ENCODE data around the gene EMD. TPM values are rescaled to one million over a fixed set of nuclear protein-coding genes. Genes with fewer than 3 reads are reported as not detected.

EMD gene
- total and polyA plus RNA-seq, 7 experiments from 2014 or later: 31.5 to 141 (median 81.7) TPM

- DNase-seq: no peak
- Histone ChIP-seq H3K4me3 (ENCODE audit: low read length) (no peak overlapping the region), H3K36me3 (ENCODE audit: control insufficient read depth in 2 of 3, insufficient read depth in 3 of 3, low read length in 3 of 3) (peaks cover 4 to 14% (median 11%) of the 10 kb centered on the region in 3 experiments), H3K27me3 (ENCODE audit: control insufficient read depth in 2 of 2, insufficient read depth in 2 of 2, low read length in 2 of 2) (no peaks in the 10 kb centered on the region), H3K4me1 (ENCODE audit: control insufficient read depth in 2 of 2, insufficient read depth in 2 of 2, low read length in 2 of 2) (peaks cover 4 to 6% of the 10 kb centered on the region in 2 donors), H3K9me3 (ENCODE audit: control insufficient read depth in 2 of 3, low read length in 3 of 3) (no peaks in the 10 kb centered on the region), H3K27ac (ENCODE audit: low read depth, low read length) (no peak overlapping the region)
- no peak for ATAC-seq
- Mint-ChIP-seq H3K4me3 (no peak overlapping the region), H3K27ac (no peak overlapping the region), H3K27me3 (no peaks in the 10 kb centered on the region), H3K9me3 (no peaks in the 10 kb centered on the region), H3K36me3 (peaks cover 0 to 6% (median 2%) of the 10 kb centered on the region in 5 donors), H3K4me1 (peaks cover 2 to 14% (median 11%) of the 10 kb centered on the region in 7 donors)
- CTCF ChIA-PET: no interaction called here
- POLR2A ChIA-PET: interaction anchor here (0.7 kb wide), 1 partner anchor 23 kb away, joined by 3 read pairs; no protein-coding TSS in a partner anchor
- intact Hi-C loops (cut with micrococcal nuclease): no loop called here
Observed at GRCh38 chrX:154404625-154405192, 25.6 kb downstream of the EMD start.

DNA sequence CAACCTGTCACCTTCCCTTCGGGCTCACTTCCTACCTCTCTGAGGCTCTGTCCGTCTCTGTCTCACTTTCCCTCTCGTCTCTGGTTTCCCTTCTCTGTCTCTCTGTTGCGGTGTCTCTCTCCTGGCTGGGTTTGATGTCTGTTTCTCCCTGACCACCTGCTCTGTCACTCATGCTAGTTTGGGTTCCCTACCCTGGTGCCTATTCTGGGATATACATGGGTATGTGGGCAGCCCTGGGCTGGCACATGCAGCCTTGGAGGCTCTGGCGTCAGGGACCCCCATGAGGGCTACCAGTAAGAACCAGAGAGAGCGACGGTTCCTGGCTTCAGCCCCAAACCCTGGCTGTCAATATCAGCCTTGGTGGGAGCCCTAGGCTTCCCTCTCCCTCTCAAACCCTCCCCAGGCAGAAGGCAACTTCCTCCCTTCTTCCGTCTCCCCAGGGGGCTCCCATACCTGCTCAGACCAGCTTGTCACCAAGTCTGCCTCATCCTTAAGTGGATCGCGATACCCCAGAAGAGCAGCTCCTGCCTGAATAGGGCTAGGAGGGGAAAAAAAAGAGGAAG, 29.6 kb downstream of the EMD start:
- H3K27ac ChIP-seq (ENCODE audit: low read depth, low read length): no peak overlapping the region
- H3K4me1 ChIP-seq (ENCODE audit: control insufficient read depth in 2 of 2, insufficient read depth in 2 of 2, low read length in 2 of 2): peaks cover 6 to 7% of the 10 kb centered on the region in 2 donors
- CTCF ChIA-PET: no interaction called here
- H3K9me3 ChIP-seq (ENCODE audit: control insufficient read depth in 2 of 3, low read length in 3 of 3): no peaks in the 10 kb centered on the region
- H3K36me3 Mint-ChIP-seq: peaks cover 0 to 4% (median 0%) of the 10 kb centered on the region in 5 donors
- no peaks in the 10 kb centered on the region for H3K27me3 Mint-ChIP-seq
- intact Hi-C loops (cut with micrococcal nuclease): no loop called here
- no peak overlapping the region for H3K4me3 ChIP-seq (ENCODE audit: low read length)
- H3K4me3 Mint-ChIP-seq: peak overlapping the region in 8 of 10 donors; percentile 10 to 81 (median 60)
- H3K9me3 Mint-ChIP-seq: peaks cover 0 to 3% (median 0%) of the 10 kb centered on the region in 11 donors
- H3K27ac Mint-ChIP-seq: peak overlapping the region in 5 of 9 donors; percentile 19 to 75 (median 62)
- H3K27me3 ChIP-seq (ENCODE audit: control insufficient read depth in 2 of 2, insufficient read depth in 2 of 2, low read length in 2 of 2): no peaks in the 10 kb centered on the region
- no peak for ATAC-seq
- POLR2A ChIA-PET: interaction anchor here (1.0 to 5.2 kb wide), 3 partner anchors 9 to 81 kb away, joined by 4 to 77 read pairs (median 4); partner anchors contain the start of gene RPL10
- H3K36me3 ChIP-seq (ENCODE audit: control insufficient read depth in 2 of 3, insufficient read depth in 3 of 3, low read length in 3 of 3): no peaks in the 10 kb centered on the region
- no peak for DNase-seq
- H3K4me1 Mint-ChIP-seq: peaks cover 9 to 22% (median 13%) of the 10 kb centered on the region in 7 donors

GRCh38 chrX:154409222-154409871, 30.3 kb downstream of the EMD start, which contains the start of gene DNASE1L1:
Gene DNASE1L1 (minus strand): TSS chrX:154409254. CDS start chrX:154405568, 3,686 bp downstream.
- Histone ChIP-seq H3K36me3 (ENCODE audit: control insufficient read depth in 2 of 3, insufficient read depth in 3 of 3, low read length in 3 of 3) (no peaks in the 10 kb centered on the region), H3K27ac (ENCODE audit: low read depth, low read length) (peak within 1 kb of the TSS; percentile 14), H3K4me1 (ENCODE audit: control insufficient read depth in 2 of 2, insufficient read depth in 2 of 2, low read length in 2 of 2) (peaks cover 6 to 7% of the 10 kb centered on the region in 2 donors), H3K4me3 (ENCODE audit: low read length) (no peak within 1 kb of the TSS), H3K9me3 (ENCODE audit: control insufficient read depth in 2 of 3, low read length in 3 of 3) (no peaks in the 10 kb centered on the region), H3K27me3 (ENCODE audit: control insufficient read depth in 2 of 2, insufficient read depth in 2 of 2, low read length in 2 of 2) (no peaks in the 10 kb centered on the region)
- DNase-seq: no peak
- Mint-ChIP-seq H3K27me3 (no peaks in the 10 kb centered on the region), H3K27ac (peak within 1 kb of the TSS in 7 of 9 donors; percentile 36 to 75 (median 62)), H3K36me3 (peaks cover 0 to 4% (median 0%) of the 10 kb centered on the region in 5 donors), H3K4me1 (peaks cover 9 to 22% (median 12%) of the 10 kb centered on the region in 7 donors), H3K9me3 (peaks cover 0 to 3% (median 0%) of the 10 kb centered on the region in 11 donors), H3K4me3 (peak within 1 kb of the TSS in 9 of 10 donors; percentile 10 to 81 (median 60))
- ChIA-PET CTCF (no interaction called here), POLR2A (interaction anchor here (1.0 to 5.2 kb wide), 3 partner anchors 9 to 80 kb away, joined by 4 to 77 read pairs (median 4); partner anchors contain the start of gene RPL10)
- intact Hi-C loops (cut with micrococcal nuclease): no loop called here
- peak; percentile 67 for ATAC-seq

DNA sequence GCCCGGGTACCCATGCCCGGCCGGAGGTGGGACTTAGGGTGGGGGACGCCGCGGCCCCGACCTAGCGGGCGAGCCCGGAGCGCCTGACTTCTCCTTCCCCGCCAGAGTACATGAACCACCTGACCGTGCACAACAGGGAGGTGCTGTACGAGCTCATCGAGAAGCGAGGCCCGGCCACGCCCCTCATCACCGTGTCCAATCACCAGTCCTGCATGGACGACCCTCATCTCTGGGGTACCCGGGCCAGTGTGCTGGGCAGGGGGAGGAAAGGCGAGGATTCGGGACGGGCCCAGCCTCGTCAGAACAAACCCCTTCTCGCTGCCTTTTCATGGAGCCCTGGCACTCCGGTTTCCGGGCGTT, 32.9 kb downstream of the EMD start:
- Mint-ChIP-seq H3K27ac (peak overlapping the region; percentile 44 to 93 (median 85)), H3K36me3 (peaks cover 0 to 6% (median 4%) of the 10 kb centered on the region in 5 donors), H3K4me1 (peaks cover 9 to 22% (median 15%) of the 10 kb centered on the region in 7 donors), H3K27me3 (no peaks in the 10 kb centered on the region), H3K9me3 (peaks cover 0 to 3% (median 0%) of the 10 kb centered on the region in 11 donors), H3K4me3 (peak overlapping the region; percentile 71 to 90 (median 83))
- Histone ChIP-seq H3K4me3 (ENCODE audit: low read length) (peak overlapping the region; percentile 67), H3K36me3 (ENCODE audit: control insufficient read depth in 2 of 3, insufficient read depth in 3 of 3, low read length in 3 of 3) (no peaks in the 10 kb centered on the region), H3K27ac (ENCODE audit: low read depth, low read length) (peak overlapping the region; percentile 79), H3K4me1 (ENCODE audit: control insufficient read depth in 2 of 2, insufficient read depth in 2 of 2, low read length in 2 of 2) (peaks cover 6 to 7% of the 10 kb centered on the region in 2 donors), H3K27me3 (ENCODE audit: control insufficient read depth in 2 of 2, insufficient read depth in 2 of 2, low read length in 2 of 2) (no peaks in the 10 kb centered on the region), H3K9me3 (ENCODE audit: control insufficient read depth in 2 of 3, low read length in 3 of 3) (no peaks in the 10 kb centered on the region)
- ChIA-PET CTCF (no interaction called here), POLR2A (interaction anchor here (0.6 to 5.2 kb wide), 18 partner anchors 12 to 706 kb away, joined by 3 to 77 read pairs (median 4); partner anchors contain the start of genes ATP6AP1, IKBKG, LAGE3 and PLXNA3)
- DNase-seq: peak in 6 of 9 donors; percentile 30 to 47 (median 33)
- intact Hi-C loops (cut with micrococcal nuclease): loop anchor here (1.0 to 5.0 kb wide), 7 partner anchors 13 to 79 kb away; partner anchors contain the start of genes ATP6AP1 (in 2 of the 2), SLC10A3 (in 2 of the 2), LAGE3 (in 1 of the 2) and PLXNA3 (in 1 of the 2)
- ATAC-seq: peak; percentile 58

DNA sequence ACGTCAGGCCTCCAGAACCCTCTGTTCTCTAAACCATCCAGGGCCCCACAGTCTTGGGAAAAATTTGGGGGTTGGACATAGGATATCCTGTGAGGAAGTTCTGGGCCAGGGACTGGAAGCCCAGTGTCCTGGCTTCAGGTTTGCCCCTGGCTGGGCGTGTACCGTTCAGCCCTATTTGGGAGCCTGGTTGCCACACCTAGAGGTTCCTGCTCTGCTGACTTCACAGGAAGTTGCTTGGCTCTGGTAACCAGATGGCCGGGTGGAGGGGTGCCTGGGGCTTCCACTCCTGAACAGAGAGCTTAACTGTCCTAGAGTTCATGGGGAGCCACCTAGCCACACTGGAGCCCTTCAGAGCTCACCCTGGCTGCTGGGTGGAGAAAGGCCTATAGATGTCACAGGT, 33.4 kb downstream of the EMD start:
- peaks cover 0 to 3% (median 0%) of the 10 kb centered on the region in 11 donors for H3K9me3 Mint-ChIP-seq
- H3K27me3 ChIP-seq (ENCODE audit: control insufficient read depth in 2 of 2, insufficient read depth in 2 of 2, low read length in 2 of 2): no peaks in the 10 kb centered on the region
- peak in 6 of 9 donors; percentile 22 to 37 (median 30) for DNase-seq
- peaks cover 6 to 7% of the 10 kb centered on the region in 2 donors for H3K4me1 ChIP-seq (ENCODE audit: control insufficient read depth in 2 of 2, insufficient read depth in 2 of 2, low read length in 2 of 2)
- no peaks in the 10 kb centered on the region for H3K27me3 Mint-ChIP-seq
- H3K27ac ChIP-seq (ENCODE audit: low read depth, low read length): peak overlapping the region; percentile 79
- H3K27ac Mint-ChIP-seq: peak overlapping the region; percentile 44 to 93 (median 85)
- intact Hi-C loops (cut with micrococcal nuclease): loop anchor here (1.0 to 5.0 kb wide), 5 partner anchors 16 to 78 kb away; partner anchors contain the start of genes ATP6AP1 (in 2 of the 2), LAGE3 (in 1 of the 2), PLXNA3 (in 1 of the 2) and SLC10A3 (in 1 of the 2)
- H3K4me3 Mint-ChIP-seq: peak overlapping the region; percentile 71 to 90 (median 83)
- H3K36me3 Mint-ChIP-seq: peaks cover 0 to 6% (median 4%) of the 10 kb centered on the region in 5 donors
- H3K4me1 Mint-ChIP-seq: peaks cover 9 to 22% (median 16%) of the 10 kb centered on the region in 7 donors
- CTCF ChIA-PET: no interaction called here
- no peaks in the 10 kb centered on the region for H3K9me3 ChIP-seq (ENCODE audit: control insufficient read depth in 2 of 3, low read length in 3 of 3)
- peak; percentile 49 for ATAC-seq
- peak overlapping the region; percentile 67 for H3K4me3 ChIP-seq (ENCODE audit: low read length)
- no peaks in the 10 kb centered on the region for H3K36me3 ChIP-seq (ENCODE audit: control insufficient read depth in 2 of 3, insufficient read depth in 3 of 3, low read length in 3 of 3)
- POLR2A ChIA-PET: interaction anchor here (0.6 to 5.2 kb wide), 16 partner anchors 13 to 707 kb away, joined by 3 to 77 read pairs (median 4); partner anchors contain the start of genes ATP6AP1, IKBKG, LAGE3 and RPL10

GRCh38 chrX:154413142-154413541, 34.0 kb downstream of the EMD start:
- peaks cover 6 to 7% of the 10 kb centered on the region in 2 donors for H3K4me1 ChIP-seq (ENCODE audit: control insufficient read depth in 2 of 2, insufficient read depth in 2 of 2, low read length in 2 of 2)
- H3K4me3 ChIP-seq (ENCODE audit: low read length): no peak overlapping the region
- peak overlapping the region; percentile 79 for H3K27ac ChIP-seq (ENCODE audit: low read depth, low read length)
- intact Hi-C loops (cut with micrococcal nuclease): loop anchor here in 1 of 2 donors (2.0 to 5.0 kb wide), 3 partner anchors 46 to 78 kb away; partner anchors contain the start of genes LAGE3, PLXNA3 and SLC10A3
- H3K36me3 ChIP-seq (ENCODE audit: control insufficient read depth in 2 of 3, insufficient read depth in 3 of 3, low read length in 3 of 3): no peaks in the 10 kb centered on the region
- Mint-ChIP-seq H3K9me3 (peaks cover 0 to 3% (median 0%) of the 10 kb centered on the region in 11 donors), H3K36me3 (peaks cover 0 to 6% (median 4%) of the 10 kb centered on the region in 5 donors), H3K27ac (peak overlapping the region in 4 of 9 donors; percentile 84 to 93 (median 90)), H3K27me3 (no peaks in the 10 kb centered on the region), H3K4me1 (peaks cover 9 to 21% (median 16%) of the 10 kb centered on the region in 7 donors), H3K4me3 (peak overlapping the region in 7 of 10 donors; percentile 37 to 90 (median 81))
- DNase-seq (no peak), ATAC-seq (no peak)
- POLR2A ChIA-PET: interaction anchor here (1.2 to 5.2 kb wide), 5 partner anchors 13 to 445 kb away, joined by 3 to 77 read pairs (median 15); partner anchors contain the start of genes ATP6AP1, RPL10 and SLC10A3
- H3K9me3 ChIP-seq (ENCODE audit: control insufficient read depth in 2 of 3, low read length in 3 of 3): no peaks in the 10 kb centered on the region
- CTCF ChIA-PET: no interaction called here
- H3K27me3 ChIP-seq (ENCODE audit: control insufficient read depth in 2 of 2, insufficient read depth in 2 of 2, low read length in 2 of 2): no peaks in the 10 kb centered on the region
